Measurements from ENCODE around the gene DPF1.

DNA sequence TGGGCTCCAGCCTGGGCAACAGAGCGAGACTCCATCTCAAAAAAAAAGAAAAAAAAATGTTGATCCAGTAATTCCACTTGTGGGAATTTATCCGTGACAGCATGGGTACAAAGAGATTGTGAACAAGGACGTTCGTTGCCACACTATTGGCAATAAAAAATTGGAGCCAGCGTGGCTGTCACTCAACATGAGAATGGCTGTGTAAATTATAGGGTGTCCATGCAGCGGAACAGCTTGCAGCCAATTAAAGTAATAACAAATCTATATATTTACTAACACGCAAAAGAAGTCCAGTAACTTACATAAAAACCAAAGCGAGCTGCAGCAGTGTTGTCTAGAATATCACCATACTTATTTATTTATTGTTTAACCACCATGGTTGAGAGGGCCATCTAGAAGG lies 19.3 kb downstream of the DPF1 start:
- TF ChIP-seq EZH2 (IDR thresholded peaks at IDR 0.05) = no peak
- no peak for TF ChIP-seq POLR2AphosphoS5 (IDR thresholded peaks at IDR 0.05; ENCODE audit: borderline replicate concordance, low read depth, low read length)
- no peak for TF ChIP-seq FOXP2 (optimal IDR thresholded peaks at IDR 0.05; ENCODE audit: control extremely low read depth, extremely low read length, insufficient read depth)

Data from SK-N-MC (cell line).